Measurements from ENCODE around the gene PIWIL4.
"Not testable (repeated sequence)": the region's sequence is repeated elsewhere in the genome, so short reads cannot be mapped to it uniquely, and the experiment has no call there.

GRCh38 chr11:94627003-94627560, 59.9 kb downstream of the PIWIL4 start:
- TF ChIP-seq CTCF, POLR2A (IDR thresholded peaks at IDR 0.05): not testable (repeated sequence)

Measured in tibial nerve (tissue), 3 donors.